Hematopoietic multipotent progenitor cell treated with erythropoietin and hydrocortisone succinate and interleukin-3 and kit ligand, for 17 days (in vitro differentiated cells): ENCODE data around the gene JARID2.

Source experiments
- DNase-seq: peaks from one replicate; pipeline ENCODE4 v3.0.0-alpha.2; 2015; ENCODE audit warnings: low spot score

JARID2 gene

DNA sequence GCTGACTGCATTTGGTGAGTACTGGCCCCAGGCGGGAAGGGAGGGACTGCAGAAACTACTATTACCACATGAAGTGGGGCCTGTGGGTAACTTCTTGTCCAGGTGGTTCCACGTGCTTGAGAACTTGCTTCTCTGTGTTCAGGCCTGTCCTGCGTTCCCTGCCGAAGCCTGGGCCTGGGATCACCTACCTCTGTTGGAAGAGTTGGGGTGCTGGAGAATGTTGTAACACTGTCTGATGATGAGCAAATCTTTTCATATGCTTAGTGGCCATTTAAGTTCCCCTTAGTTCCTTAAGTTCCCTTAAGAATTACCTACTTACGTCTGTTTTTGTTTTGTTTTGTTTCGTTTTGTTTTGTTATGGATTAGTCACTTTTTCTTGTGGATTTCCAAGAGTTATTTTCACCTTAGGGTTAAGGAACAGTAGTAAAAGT is 262.6 kb downstream of the JARID2 start:
- no peak for DNase-seq

DNA sequence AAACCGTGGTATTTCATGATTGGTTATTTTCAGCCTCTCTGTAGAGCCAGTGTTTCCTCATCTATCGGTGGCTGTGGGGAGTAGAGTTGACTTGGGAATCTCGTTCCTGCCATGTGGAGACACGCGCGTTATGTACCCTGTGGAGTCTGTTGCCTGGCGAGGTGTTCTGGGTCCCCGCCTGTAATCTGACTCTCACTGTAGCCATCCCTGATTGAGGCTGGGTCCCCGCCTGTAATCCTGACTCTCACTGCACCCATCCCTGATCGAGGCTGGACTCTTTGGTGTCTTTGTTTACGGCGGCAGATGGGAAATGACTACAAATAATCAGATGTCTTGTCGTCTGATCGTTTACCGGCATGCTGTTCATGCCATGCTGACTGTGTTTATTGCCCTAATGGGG is 263.1 kb downstream of the JARID2 start:
- no peak for DNase-seq

DNA sequence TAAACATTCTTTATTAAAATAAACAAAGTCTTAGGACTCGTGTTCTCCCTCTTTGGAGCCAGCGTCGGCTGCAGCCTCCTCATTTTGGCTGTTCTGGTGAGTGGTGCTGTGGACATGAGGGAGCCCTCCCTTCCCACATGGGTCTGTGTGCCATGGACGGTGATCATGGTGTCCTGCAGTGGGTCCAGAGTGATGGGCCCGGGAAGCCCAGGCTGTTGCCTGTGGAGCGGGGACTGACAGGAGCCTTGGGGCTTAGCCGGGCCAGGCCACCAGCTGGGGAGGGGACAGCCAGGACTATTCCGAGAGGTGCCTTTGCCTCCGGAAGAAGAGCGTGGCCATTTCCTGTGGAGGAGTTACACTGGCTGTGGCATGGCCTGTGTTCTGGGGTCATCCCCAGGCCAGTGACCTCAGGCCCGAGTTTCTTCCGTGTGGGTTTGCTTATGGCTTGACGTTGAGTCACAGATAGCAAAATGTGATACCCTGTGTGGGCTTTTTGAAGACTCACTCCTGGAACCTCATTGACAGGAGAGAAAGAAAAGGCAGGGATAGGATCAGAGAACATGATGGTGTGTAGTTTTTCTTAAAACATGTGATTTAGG is 263.6 kb downstream of the JARID2 start:
- DNase-seq: no peak

DNA sequence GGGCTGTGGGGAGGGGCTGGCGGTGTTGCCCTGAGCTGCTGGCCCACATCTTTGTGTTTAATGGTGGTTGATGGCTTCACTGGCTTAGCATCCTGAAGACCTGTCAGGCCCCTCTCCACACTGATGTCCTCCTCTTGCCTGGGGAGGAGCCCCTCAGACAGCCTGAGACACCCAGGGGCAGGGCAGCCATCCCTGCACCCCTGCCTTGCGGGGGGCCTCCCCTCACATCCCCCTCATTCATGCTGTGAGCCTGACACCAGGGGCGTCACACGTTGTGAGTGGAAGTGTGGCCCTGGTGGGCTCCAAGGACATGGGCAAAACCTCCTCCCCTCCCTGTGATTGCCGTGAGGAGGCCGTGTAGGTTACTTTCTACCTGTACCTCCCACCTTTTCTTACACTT is 264.3 kb downstream of the JARID2 start:
- DNase-seq: no peak

DNA sequence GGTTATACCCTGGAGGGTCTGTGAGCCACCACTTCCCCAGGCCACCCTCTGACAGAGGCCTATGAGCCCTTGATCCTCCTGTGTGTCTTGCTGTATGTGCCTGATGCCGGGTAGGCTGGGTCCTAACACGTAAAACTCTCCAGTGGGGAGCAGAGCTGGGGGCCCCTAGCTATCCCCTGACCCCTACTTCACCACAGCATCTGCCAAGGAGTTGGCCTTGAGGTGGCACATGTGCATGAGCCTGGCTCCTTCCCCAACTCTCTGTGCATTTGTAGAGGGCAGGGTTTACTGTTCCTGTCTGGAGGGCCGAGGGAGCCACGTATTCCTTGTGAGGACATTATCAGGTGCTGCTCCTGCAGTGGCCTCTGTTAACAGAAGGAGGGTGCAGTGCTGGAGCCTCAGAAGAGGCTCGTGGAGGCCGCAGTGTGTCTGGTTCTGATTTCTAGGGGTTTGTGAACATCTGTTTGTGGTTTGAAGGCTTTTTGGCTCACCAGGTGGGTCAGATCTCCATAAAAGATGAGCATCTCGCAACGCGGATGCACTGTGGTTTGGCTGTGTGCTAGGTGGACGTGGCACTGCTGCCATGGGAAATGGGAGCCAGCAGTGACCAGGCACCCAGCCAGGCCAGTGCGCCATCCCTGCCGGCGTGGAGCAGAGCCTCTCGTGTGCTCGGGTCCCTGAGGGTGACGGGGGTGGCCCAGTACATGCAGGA is 264.8 kb downstream of the JARID2 start:
- no peak for DNase-seq

DNA sequence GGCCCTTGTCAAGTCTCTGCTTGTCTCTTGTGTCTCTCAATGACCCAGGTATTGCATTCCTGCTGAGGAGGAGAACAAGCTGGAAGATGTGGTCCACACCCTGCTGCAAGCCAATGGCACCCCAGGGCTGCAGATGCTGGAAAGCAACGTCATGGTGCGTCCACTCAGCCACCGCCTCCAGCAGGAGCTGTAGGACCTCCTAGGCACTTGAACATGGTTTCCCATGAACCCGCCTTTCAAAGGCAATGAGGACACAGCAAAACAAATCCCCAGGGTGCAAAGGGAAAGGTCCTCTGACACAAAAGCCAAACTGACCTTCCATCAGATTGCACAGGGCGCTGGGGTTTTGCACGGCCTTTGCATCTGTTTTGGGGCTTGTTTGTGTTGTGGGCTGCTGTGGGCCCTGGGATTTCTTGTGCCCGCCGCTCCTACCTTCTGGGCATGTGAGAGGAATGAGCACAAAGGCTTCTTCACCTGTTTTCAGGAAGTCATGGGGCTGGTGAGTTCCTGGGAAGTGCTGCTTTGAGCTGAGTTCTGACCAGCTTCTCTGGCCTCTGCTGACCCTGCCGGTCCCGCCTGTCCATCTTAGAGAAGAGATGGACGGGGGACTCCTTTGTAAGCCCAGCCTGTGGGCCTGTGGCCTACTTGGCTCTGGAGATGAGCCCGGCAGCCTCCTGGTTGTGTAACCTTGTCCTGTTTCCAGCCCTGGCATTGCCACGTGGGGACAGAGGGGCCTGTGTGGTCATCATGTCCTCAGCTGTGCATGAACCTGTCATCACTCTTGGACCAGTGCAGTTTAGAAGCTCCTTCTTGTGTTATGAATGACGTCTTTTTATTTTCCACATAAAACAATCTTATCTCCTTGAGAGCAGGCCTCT is 265.6 kb downstream of the JARID2 start:
- DNase-seq: no peak

DNA sequence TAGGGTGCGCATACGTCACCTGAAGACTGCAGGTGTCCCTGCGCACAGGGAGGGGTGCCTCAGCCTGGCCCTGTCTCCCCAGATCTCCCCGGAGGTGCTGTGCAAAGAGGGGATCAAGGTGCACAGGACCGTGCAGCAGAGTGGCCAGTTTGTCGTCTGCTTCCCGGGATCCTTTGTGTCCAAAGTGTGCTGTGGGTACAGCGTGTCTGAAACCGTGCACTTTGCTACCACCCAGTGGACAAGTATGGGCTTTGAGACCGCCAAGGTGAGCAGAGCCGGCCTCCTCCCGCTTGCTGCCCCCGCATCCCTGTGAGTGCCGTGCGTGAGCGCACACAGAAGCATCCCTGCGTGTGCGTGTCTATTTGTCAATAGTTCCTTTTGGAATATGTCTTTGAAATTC is 266.3 kb downstream of the JARID2 start:
- DNase-seq: no peak

DNA sequence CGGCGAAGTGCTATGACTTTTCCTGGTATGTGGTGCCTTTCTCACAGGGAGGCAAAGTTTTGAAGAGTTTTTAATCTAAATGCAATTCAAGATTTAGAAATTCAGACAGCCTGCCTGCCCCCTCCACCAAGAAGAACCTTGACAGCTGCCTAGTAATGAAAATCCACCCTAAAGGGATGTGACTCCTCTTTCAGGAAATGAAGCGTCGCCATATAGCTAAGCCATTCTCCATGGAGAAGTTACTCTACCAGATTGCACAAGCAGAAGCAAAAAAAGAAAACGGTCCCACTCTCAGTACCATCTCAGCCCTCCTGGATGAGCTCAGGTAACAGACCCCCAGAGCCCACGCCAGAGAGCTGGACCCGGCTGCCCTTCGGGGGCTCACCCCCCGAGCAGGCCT is 266.9 kb downstream of the JARID2 start:
- DNase-seq: no peak

DNA sequence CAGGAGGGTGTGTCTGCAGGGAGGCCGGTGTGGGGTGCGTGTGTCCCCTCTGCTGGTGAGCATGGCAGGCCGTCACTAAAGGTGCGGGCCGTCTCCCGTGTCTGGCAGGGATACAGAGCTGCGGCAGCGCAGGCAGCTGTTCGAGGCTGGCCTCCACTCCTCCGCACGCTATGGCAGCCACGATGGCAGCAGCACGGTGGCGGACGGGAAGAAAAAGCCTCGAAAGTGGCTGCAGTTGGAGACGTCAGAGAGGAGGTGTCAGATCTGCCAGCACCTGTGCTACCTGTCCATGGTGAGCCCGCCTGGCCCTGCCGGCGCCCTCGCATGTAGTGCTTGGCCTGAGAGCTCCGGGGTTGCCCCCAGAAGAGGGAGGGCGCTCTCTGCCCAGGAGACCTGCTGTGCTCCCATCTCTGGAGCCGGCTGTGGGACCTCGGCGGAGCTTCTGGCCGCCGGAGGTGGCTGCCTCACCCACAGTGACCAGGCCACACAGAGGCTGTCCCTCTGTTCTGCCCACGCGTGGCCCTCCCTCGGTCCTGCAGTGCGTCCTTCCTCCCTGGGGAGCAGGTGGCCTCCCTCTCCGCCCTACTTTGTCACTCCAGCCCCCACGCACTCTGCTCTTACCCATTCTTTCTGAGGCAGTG is 267.4 kb downstream of the JARID2 start:
- DNase-seq: no peak

DNA sequence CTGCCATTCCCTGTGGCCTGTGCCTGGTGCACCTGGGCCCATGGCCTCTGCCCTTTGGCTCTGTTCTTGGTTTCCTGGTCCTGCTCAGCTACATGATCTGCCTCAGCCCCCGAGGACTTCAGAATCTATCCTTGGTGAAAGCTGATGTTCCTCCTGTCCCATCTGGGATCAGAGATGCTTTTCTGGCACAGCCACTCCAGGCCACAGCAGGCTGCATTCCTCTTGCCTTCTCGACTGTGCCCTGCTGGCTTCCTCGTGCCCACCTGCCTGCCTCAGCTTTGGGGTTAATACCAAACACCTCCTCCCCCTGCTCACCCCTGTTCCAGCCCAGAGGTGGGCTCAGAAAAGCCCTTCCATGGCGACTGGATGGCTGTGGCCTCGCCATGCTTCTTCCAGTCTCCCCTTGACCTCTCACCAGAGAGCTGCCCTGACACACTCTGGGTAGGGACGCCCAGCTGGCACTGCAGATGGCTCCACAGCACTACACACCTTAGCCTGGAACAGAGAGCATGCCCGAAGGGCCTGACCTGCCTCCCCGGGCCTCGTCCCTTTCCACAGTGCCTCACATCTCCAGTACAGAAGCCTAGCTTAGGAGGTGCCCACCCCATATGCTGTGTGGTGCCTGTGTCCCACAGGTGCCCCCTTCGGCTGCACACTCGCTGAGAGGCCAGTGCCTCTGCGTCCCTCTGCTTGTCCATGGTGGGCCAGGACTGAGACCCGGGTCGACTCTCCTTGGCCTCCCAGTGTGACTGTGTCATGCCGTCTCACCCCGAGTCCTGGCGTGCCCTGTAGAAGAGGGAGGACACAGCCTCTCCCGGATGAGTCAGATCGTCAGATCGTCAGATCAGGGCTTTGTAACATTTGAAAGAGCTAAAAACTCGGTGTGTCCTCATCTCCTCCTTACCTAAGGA is 268.2 kb downstream of the JARID2 start:
- DNase-seq: no peak

DNA sequence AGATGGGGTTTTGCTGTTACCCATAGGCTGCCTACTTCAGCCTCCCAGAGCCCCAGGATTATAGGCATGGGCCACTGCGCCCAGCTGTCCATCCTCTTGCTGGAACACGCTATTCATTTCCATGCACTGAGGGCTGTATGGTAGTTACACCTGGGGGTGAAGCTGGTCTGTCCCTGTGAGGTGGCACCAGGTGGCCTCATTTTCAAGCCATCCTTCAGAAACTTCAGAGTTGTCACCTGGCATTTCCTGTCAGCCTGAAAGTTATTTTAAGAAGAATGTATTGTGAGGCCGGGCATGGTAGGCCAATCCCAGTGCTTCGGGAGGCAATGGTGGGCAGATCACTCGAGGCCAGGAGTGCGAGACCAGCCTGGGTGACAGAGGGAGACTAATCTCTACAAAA is 269.4 kb downstream of the JARID2 start:
- DNase-seq: no peak

DNA sequence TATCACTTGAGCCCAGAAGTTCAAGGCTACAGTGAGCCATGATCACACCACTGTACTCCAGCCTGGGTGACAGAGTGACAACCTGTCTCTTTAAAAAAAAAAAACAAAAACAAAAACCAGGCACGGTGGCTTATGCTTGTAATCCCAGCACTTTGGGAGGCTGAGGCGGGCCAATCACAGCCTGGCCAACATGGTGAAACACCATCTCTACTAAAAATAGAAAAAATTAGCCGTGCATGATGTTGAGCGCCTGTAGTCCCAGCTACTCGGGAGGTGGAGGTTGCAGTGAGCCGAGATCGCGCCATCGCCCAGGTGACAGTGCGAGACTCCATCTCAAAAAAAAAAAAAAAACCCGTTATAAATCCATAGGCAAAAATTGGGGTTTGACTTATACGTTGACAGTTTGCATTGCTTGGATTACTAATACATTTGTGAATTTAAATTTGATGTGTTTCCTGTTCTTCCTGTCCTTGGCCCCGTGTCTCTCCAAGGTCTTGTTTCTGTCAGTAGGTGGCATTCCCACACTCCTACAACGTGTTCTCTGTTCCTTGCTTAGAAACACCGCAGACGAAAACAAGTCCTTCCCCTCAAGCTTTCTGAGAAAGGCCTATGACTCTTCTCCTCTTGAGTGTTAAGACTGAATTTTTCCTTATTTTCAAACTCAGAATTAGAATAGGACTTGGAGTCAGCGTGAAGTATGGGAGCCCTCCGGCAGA is 269.9 kb downstream of the JARID2 start:
- DNase-seq: no peak

DNA sequence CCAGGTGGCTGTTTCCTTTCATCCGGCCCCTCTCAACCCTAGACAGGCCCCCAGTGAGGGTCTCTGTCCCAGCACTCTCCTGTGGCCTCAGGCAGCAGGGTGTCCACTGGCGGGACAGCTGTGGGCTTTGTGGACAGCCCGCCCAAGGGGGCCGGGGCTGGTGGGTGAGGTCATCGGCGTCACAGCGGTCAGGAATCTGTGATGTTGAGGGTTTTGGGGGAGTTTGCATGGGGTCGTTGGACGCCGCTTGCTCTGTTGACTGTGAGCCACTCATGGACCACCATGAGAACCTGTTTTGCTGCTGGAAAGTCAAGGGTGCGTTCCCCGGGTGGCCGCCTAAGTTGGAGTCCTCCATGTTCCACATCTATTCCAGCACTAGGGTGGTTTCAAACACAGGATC is 270.5 kb downstream of the JARID2 start:
- no peak for DNase-seq

DNA sequence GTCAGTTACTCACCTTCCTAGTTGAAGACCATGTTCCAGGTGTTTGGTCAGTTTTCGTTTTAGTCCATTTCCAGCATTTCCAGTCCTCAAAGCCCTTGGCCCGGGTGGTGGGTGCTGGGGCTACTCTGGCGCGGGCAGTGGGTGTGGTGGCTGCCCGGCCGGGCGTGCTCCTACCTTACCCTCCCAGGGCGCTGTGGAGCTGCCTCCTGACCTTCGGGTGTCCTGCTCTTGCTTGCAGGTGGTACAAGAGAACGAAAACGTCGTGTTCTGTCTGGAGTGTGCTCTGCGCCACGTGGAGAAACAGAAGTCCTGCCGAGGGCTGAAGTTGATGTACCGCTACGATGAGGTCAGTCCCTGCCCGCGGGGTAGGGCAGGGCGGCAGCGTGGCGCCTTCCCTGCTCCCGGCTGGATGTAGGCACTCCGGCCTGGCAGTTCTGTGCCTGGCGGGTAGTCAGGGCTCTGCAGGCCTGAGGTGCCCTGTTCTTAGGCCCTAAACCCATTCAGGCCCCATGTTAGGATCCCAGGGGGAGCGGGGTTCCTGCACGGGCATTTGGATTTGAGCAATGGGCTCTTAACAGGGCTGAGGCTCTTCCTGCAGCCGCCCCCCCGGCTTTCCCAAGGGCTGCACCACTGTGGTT is 271.2 kb downstream of the JARID2 start:
- DNase-seq: no peak

DNA sequence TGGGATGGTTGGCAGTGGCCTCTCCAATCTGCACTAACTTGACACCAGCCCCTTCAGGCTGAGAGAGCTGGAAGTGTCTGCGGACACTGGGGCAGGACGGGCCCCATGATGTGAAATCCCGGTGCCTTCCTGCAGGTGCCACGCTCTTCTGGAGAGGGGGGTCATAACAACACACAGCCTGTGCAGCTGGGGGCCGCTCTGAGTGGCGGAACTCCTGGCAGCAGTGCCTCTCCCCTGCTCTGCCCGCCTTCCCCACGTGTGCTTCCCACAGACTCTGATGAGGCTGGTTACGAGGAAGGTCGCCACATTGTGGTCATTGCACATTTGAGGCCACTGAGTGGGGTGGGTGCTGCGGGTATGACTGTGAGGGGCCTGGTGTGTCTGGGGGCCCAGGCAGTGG is 271.7 kb downstream of the JARID2 start:
- DNase-seq: no peak

DNA sequence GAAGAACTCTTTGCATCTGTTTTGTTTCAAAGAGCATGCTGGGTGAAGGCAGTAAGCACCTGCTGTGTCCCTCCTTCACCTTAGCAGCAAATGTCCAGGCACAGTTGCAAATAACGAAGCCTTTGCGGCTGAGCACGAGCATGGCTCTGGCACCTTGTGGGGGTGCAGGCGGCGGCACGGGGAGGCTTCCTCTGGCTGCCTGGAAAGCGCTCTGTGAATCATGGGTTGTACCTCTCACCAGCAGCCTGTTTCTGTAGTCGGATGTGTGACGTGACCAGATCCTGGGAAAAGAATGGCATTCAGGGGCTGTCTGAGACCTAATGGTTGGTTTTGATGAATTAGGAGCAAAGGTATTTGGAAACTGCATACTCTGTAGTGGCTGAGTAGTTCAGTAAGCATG is 272.2 kb downstream of the JARID2 start:
- no peak for DNase-seq

DNA sequence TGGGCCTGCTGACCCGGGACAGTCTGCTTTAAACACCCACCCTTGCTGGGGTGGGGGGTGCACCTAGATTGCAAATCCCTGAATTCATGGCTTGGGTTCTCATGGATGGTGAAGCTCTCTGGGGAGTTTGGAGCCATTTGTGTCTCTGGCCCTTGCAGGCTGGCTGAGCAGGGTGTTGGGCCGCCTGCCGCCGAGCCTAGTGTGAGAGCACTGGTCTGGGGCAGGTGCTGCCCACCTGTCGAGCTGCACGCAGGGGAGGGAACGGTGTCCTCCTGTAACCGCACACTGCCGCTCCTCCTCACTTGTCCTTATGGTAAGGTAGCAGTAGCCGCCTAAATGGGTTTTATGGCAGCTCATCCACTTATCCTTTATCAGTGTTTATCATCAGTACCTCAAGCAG is 273.0 kb downstream of the JARID2 start:
- no peak for DNase-seq

DNA sequence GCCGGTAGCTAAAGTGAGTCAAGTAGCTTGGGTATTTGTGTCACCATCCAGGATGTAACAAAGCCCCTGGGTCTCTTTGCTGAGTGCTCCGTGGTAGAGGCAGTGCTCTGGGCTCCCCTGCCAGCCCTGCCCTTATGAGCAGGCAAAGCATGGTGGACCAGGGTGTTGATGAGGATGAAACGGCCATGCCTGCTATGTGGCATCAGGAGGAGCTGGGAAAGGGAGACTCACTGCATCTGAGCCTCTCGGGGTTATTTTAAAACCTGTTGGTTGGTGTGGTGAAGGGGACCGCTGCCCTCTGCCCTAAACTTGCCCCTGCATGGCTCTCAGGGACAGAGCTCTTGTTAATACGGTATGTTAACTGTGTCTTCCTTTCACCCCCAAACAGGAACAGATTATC is 273.8 kb downstream of the JARID2 start:
- no peak for DNase-seq

DNA sequence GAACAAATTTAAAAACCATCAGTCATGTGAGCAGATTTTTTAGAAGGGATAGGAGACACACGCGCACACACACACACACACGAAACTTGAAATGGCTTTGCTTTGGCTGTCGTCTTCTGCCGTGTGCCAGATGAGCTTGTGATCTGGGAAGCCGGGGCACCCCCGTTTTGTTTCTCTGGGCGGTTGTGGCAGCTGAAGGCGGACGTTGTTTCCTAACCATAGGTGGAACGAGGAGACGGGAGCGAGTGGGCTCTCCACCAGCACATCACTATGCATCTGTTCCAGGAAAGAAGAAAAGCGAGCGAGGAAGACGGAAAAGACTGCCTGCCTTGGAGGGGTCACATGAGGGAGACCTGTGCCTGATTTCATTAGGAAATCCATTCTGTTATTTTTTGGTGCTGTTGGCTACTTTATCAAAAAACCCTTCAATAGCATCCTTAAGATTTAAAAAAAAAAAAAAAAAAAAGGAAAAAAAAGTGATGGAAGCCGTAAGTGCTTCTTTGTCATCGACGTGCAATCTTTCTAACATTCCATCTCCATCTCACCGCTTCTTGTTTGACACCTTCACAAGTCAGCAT is 274.8 kb downstream of the JARID2 start:
- DNase-seq: no peak

DNA sequence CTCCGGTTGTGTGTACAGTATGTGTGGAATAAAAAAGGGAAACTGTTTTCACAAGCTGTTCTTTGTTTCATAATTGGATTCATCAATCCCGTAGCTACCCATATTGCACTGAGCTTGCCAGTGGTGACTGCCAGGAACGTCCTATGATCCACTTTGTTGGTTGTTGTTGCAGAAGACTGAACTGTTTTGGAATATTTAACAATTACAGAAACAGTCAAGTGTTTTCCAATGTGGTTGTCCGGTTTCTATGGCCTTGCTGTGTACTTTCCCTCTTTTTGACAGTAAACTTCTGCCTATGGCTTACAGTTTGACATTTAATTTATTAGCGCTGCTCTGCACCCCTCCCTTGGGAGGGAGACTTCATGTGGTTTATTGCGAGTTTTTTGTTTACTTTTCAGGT is 275.7 kb downstream of the JARID2 start:
- DNase-seq: no peak
